Measurements from ENCODE around the gene CCDC138.

Gene CCDC138

GRCh38 chr2:108898315-108899082, 111.9 kb downstream of the CCDC138 start:
- no peak for DNase-seq

- DNase-seq: no peak
These were observed 118.1 kb downstream of the CCDC138 start for GRCh38 chr2:108904680-108905079.

- DNase-seq: no peak
These were observed 118.6 kb downstream of the CCDC138 start for GRCh38 chr2:108905176-108905575.

GRCh38 chr2:108905906-108906305, 119.3 kb downstream of the CCDC138 start:
- no peak for DNase-seq

- no peak for DNase-seq
These were observed 120.0 kb downstream of the CCDC138 start for GRCh38 chr2:108906403-108907077.

- DNase-seq: no peak
These were observed 121.5 kb downstream of the CCDC138 start for GRCh38 chr2:108907822-108908712.

- no peak for DNase-seq
These were observed 122.1 kb downstream of the CCDC138 start for GRCh38 chr2:108908713-108909070.

GRCh38 chr2:108909275-108909823, 122.8 kb downstream of the CCDC138 start:
- DNase-seq: no peak

GRCh38 chr2:108910011-108910431, 123.5 kb downstream of the CCDC138 start:
- no peak for DNase-seq

GRCh38 chr2:108910541-108911396, 124.2 kb downstream of the CCDC138 start:
- no peak for DNase-seq

- no peak for DNase-seq
These were observed 124.8 kb downstream of the CCDC138 start for GRCh38 chr2:108911401-108911800.

GRCh38 chr2:108911807-108912628, 125.4 kb downstream of the CCDC138 start:
- DNase-seq: no peak

- no peak for DNase-seq
These were observed 126.0 kb downstream of the CCDC138 start for GRCh38 chr2:108912629-108912902.

- no peak for DNase-seq
These were observed 129.7 kb downstream of the CCDC138 start for GRCh38 chr2:108916122-108916795.

- peak; percentile 49 for DNase-seq
These were observed 130.3 kb downstream of the CCDC138 start for GRCh38 chr2:108916796-108917421.

- DNase-seq: no peak
These were observed 131.0 kb downstream of the CCDC138 start for GRCh38 chr2:108917526-108917925.

- DNase-seq: no peak
These were observed 131.7 kb downstream of the CCDC138 start for GRCh38 chr2:108918156-108918874.

- no peak for DNase-seq
These were observed 132.4 kb downstream of the CCDC138 start for GRCh38 chr2:108918941-108919341.

- DNase-seq: no peak
These were observed 133.2 kb downstream of the CCDC138 start for GRCh38 chr2:108919571-108920373.

Measured in midbrain (tissue), 1 donor.